Germinal center (tissue), 1 donor: ENCODE data around the gene CREB3L2.
"Not testable (repeated sequence)": the region's sequence is repeated elsewhere in the genome, so short reads cannot be mapped to it uniquely, and the experiment has no call there.

Experiments used
- DNase-seq: peaks from one replicate; pipeline ENCODE4 v3.0.0; 2012; ENCODE audit warnings: mixed read lengths, low spot score

Gene CREB3L2

GRCh38 chr7:137835486-137836112 is 166.3 kb downstream of the CREB3L2 start:
- no peak for DNase-seq

- DNase-seq: no peak
Measured at GRCh38 chr7:137834552-137834951, 167.3 kb downstream of the CREB3L2 start.

DNA sequence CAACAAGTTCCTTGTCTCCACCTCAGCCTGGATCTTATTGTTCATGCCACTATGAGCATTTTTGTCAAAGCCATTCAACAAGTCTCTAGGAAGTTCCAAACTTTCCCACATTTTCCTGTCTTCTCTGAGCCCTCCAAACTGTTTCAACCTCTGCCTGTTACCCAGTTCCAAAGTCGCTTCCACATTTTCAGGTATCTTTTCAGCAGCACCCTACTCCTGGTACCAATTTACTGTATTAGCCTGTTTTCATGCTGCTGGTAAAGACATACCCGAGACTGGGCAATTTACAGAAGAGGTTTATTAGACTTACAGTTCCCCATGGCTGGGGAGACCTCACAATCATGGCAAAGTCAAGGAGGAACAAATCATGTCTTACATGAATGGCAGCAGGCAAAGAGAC is 168.9 kb downstream of the CREB3L2 start:
- DNase-seq: not testable (repeated sequence)

DNA sequence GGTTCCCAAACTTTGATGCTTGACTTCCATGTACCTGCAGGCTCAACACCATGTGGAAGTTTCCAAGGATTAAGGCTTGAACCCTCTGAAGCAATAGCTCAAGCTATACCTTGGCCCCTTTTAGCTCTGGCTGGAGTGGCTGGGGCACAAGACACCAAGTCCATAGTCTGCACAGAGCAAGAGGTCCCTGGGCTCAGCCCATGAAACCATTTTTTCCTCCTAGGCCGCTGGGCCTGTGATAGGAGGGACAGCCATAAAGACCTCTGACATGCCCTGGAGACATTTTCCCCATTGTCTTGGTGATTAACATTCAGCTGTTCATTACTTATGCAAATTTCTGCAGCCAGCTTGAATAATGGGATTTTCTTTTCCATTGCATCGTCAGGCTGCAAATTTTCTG is 169.5 kb downstream of the CREB3L2 start:
- DNase-seq: no peak

DNA sequence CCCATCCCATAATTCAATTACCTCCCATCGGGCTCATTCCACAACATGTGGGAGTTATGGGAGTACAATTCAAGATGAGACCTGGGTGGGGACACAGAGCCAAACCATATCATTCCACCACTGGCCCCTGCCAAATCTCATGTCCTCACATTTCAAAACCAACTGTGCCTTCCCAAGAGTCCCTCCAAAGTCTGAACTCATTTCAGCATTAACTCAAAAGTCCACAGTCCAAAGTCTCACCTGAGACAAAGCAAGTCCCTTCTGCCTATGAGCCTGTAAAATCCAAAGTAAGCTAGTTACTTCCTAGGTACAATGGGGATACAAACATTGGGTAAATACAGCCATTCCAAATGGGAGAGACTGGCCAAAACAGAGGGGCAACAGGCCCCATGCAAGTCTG is 170.3 kb downstream of the CREB3L2 start:
- DNase-seq: not testable (repeated sequence)

- DNase-seq: no peak
Measured at GRCh38 chr7:137829337-137829992, 172.4 kb downstream of the CREB3L2 start.

GRCh38 chr7:137828456-137828855 is 173.4 kb downstream of the CREB3L2 start:
- DNase-seq: no peak

DNA sequence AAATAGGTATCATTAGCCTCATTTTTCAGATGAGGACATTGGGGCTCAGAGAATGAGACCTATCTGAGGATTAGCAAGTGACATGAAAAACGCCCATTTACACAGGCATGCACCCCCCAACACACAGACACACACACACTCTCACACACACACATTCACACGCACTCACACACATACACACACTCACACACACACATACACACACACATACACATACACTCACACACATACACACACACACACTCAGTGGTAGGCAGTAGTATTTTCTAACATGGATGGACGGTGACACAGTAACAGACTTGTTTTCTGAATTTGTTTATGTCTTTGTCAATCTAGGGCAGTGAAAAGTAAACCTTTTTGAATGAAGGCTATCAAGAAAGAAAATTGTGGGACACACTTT is 176.4 kb downstream of the CREB3L2 start:
- no peak for DNase-seq
